PC-9 (cell line): Measurements from ENCODE around the gene HDAC10. TPM values are rescaled to one million over a fixed set of nuclear protein-coding genes. Genes with fewer than 3 reads are reported as not detected.

Source experiments
- BruUV-seq: library from RNA; stranded (reverse); fragments of 400-500 nt; replicated peaks from 2 replicates; lab custom pipeline; 2021; lab: Mats Ljungman, UMichigan
- CTCF ChIA-PET: fragments of 300-600 bp; sonication (Branson Sonifier 250); formaldehyde crosslinking; loops from one replicate; lab custom pipeline; 2022; ENCODE audit warnings: antibody characterized with exemption; lab: Charles Lee
- POLR2A ChIA-PET: fragments of 300-600 bp; sonication (Branson Sonifier 250); formaldehyde crosslinking; loops from one replicate; lab custom pipeline; 2022; ENCODE audit warnings: antibody characterized with exemption; ENCODE audit not compliant: unreplicated experiment; lab: Charles Lee
- DNase-seq, 2 experiments: peaks; one replicate each; pipeline versions ENCODE4 v3.0.0 to v3.0.0-alpha.2; 2015 to 2022; ENCODE audit warnings: mixed read lengths in 1 of 2
- H2AFZ ChIP-seq: fragments of 200-600 bp; sonication (generic); 2 replicates; pipeline ENCODE4 v1.8.1; 2017; ENCODE audit warnings: antibody characterized with exemption
- H3F3A ChIP-seq: fragments of 200-600 bp; sonication (generic); 2 replicates; pipeline ENCODE4 v1.8.1; 2017; ENCODE audit warnings: antibody characterized with exemption, mild to moderate bottlenecking, low read depth; ENCODE audit not compliant: insufficient read depth
- H3K27ac ChIP-seq: fragments of 200-600 bp; sonication (generic); 2 replicates; pipeline ENCODE4 v1.6.1; 2016; ENCODE audit warnings: mixed run types
- H3K27me3 ChIP-seq: fragments of 200-600 bp; sonication (generic); 2 replicates; pipeline ENCODE4 v1.6.1; 2016; ENCODE audit warnings: low read depth, mixed run types; ENCODE audit not compliant: insufficient read depth
- H3K36me3 ChIP-seq: fragments of 200-600 bp; sonication (generic); 2 replicates; pipeline ENCODE4 v1.6.1; 2016; ENCODE audit warnings: low read depth, mixed run types
- H3K4me1 ChIP-seq: fragments of 200-600 bp; sonication (generic); replicated peaks from 2 replicates; pipeline ENCODE4 v1.6.1; 2016; ENCODE audit warnings: mixed run types; ENCODE audit not compliant: insufficient read depth
- H3K4me2 ChIP-seq: fragments of 200-600 bp; sonication (generic); 2 replicates; pipeline ENCODE4 v1.6.1; 2017; ENCODE audit warnings: mixed run types
- H3K4me3 ChIP-seq: fragments of 200-600 bp; sonication (generic); 2 replicates; pipeline ENCODE4 v1.6.1; 2016; ENCODE audit warnings: mixed run types
- H3K79me2 ChIP-seq: fragments of 200-600 bp; sonication (generic); 2 replicates; pipeline ENCODE4 v1.6.1; 2017; ENCODE audit warnings: low read depth, mixed run types
- H3K9me2 ChIP-seq: fragments of 200-600 bp; sonication (generic); 2 replicates; pipeline ENCODE4 v1.8.1; 2017; ENCODE audit warnings: mild to moderate bottlenecking; ENCODE audit not compliant: insufficient read depth
- H3K9me3 ChIP-seq: fragments of 200-600 bp; sonication (generic); 2 replicates; pipeline ENCODE4 v1.8.1; 2016; ENCODE audit warnings: low read depth; ENCODE audit not compliant: insufficient read depth
- H4K20me1 ChIP-seq: fragments of 200-600 bp; sonication (generic); 2 replicates; pipeline ENCODE4 v1.8.1; 2017; ENCODE audit not compliant: insufficient read depth
- CTCF ChIP-seq: fragments of 200-600 bp; sonication (generic); conservative IDR thresholded peaks from 2 replicates; pipeline ENCODE4 v1.6.1; 2017; ENCODE audit warnings: mixed run types, antibody characterized with exemption, mild to moderate bottlenecking, moderate library complexity
- EZH2 ChIP-seq: fragments of 200-600 bp; sonication (generic); IDR thresholded peaks from 2 replicates; pipeline ENCODE4 v1.8.0; 2017; ENCODE audit warnings: antibody characterized with exemption, low read depth
- intact Hi-C: fragments of 100-400 bp; cut with micrococcal nuclease; formaldehyde crosslinking; loops from one replicate; pipeline ENCODE4 v1.10.0; 2022; ENCODE audit not compliant: unreplicated experiment
- total RNA-seq: library from RNA; stranded (reverse); gene quantifications from 2 replicates; pipeline ENCODE4 v1.2.3, GENCODE V29; 2021

HDAC10 gene
- total RNA-seq, 1 experiment from 2014 or later: 80.5 TPM

GRCh38 chr22:50280022-50280707 lies 29.1 kb upstream of the HDAC10 start:
- CTCF ChIA-PET: interaction anchor here (1.0 kb wide), 1 partner anchor 26 kb away, joined by 6 read pairs; no protein-coding TSS in a partner anchor
- no peaks in the 10 kb centered on the region for H3K9me2 ChIP-seq
- no TSS peak for BruUV-seq
- TF ChIP-seq CTCF: no peak
- no peak for TF ChIP-seq EZH2
- peaks cover 68% of the 10 kb centered on the region for H3F3A ChIP-seq
- H3K27me3 ChIP-seq: no peaks in the 10 kb centered on the region
- DNase-seq: no peak
- H3K4me2 ChIP-seq: no peak overlapping the region
- H4K20me1 ChIP-seq: peaks cover 8% of the 10 kb centered on the region
- H3K9me3 ChIP-seq: no peaks in the 10 kb centered on the region
- peaks cover 39% of the 10 kb centered on the region for H3K4me1 ChIP-seq
- no peak overlapping the region for H2AFZ ChIP-seq
- POLR2A ChIA-PET: no interaction called here
- peaks cover 64% of the 10 kb centered on the region for H3K36me3 ChIP-seq
- peaks cover 21% of the 10 kb centered on the region for H3K79me2 ChIP-seq
- no peak overlapping the region for H3K4me3 ChIP-seq
- H3K27ac ChIP-seq: no peak overlapping the region
- intact Hi-C loops: no loop called here

GRCh38 chr22:50278956-50279619 lies 28.0 kb upstream of the HDAC10 start:
- Histone ChIP-seq H3K4me3 (no peak overlapping the region), H3K27ac (no peak overlapping the region), H3K36me3 (peaks cover 68% of the 10 kb centered on the region), H3K27me3 (no peaks in the 10 kb centered on the region), H4K20me1 (peaks cover 15% of the 10 kb centered on the region), H3K9me2 (no peaks in the 10 kb centered on the region), H3K9me3 (no peaks in the 10 kb centered on the region), H2AFZ (no peak overlapping the region), H3F3A (peaks cover 75% of the 10 kb centered on the region), H3K4me2 (no peak overlapping the region), H3K79me2 (peaks cover 21% of the 10 kb centered on the region), H3K4me1 (peaks cover 42% of the 10 kb centered on the region)
- intact Hi-C loops: no loop called here
- CTCF ChIA-PET: interaction anchor here (1.0 kb wide), 1 partner anchor 27 kb away, joined by 6 read pairs; no protein-coding TSS in a partner anchor
- POLR2A ChIA-PET: no interaction called here
- no peak for TF ChIP-seq EZH2
- TF ChIP-seq CTCF: no peak
- BruUV-seq: no TSS peak
- no peak for DNase-seq

GRCh38 chr22:50278461-50278860 lies 27.4 kb upstream of the HDAC10 start:
- H3F3A ChIP-seq: peaks cover 79% of the 10 kb centered on the region
- H4K20me1 ChIP-seq: peaks cover 18% of the 10 kb centered on the region
- no peaks in the 10 kb centered on the region for H3K27me3 ChIP-seq
- BruUV-seq: no TSS peak
- H3K27ac ChIP-seq: no peak overlapping the region
- H3K9me2 ChIP-seq: no peaks in the 10 kb centered on the region
- no peaks in the 10 kb centered on the region for H3K9me3 ChIP-seq
- no peak overlapping the region for H3K4me2 ChIP-seq
- TF ChIP-seq EZH2 (no peak), CTCF (no peak)
- H3K4me1 ChIP-seq: peaks cover 38% of the 10 kb centered on the region
- H2AFZ ChIP-seq: no peak overlapping the region
- no peak for DNase-seq
- H3K79me2 ChIP-seq: peaks cover 21% of the 10 kb centered on the region
- H3K4me3 ChIP-seq: no peak overlapping the region
- POLR2A ChIA-PET: no interaction called here
- peaks cover 66% of the 10 kb centered on the region for H3K36me3 ChIP-seq
- CTCF ChIA-PET: no interaction called here
- intact Hi-C loops: no loop called here
